T-helper 2 cell treated with Interferon-gamma antibody and Interleukin-4, amounts not matched to agents 100 ng/mL and 5 ng/mL, for 36 hours (primary cell): ENCODE results near the gene HLA-B. TPM values are rescaled to one million over a fixed set of nuclear protein-coding genes. Genes with fewer than 3 reads are reported as not detected.

ENCODE experiments used
- intact Hi-C: fragments of 100-400 bp; cut with micrococcal nuclease; formaldehyde crosslinking; loops from one replicate; pipeline ENCODE4 v1.15.1; 2023
- total RNA-seq: library from RNA; stranded (reverse); gene quantifications from 2 replicates; pipeline ENCODE4 v1.2.3, GENCODE V29; 2022

HLA-B gene
- total RNA-seq, 1 donor from 2014 or later = 4,049 TPM

- intact Hi-C loops = no loop called here
Observed at GRCh38 chr6:31354158-31354863, 2.7 kb downstream of the HLA-B start.

- intact Hi-C loops = no loop called here
Observed at GRCh38 chr6:31353384-31353945, 3.5 kb downstream of the HLA-B start.

- intact Hi-C loops = no loop called here
Observed at GRCh38 chr6:31352683-31353383, 4.1 kb downstream of the HLA-B start.

GRCh38 chr6:31352310-31352682, 4.7 kb downstream of the HLA-B start:
- intact Hi-C loops = no loop called here

GRCh38 chr6:31351401-31352309, 5.3 kb downstream of the HLA-B start:
- intact Hi-C loops = loop anchor here (2.0 kb wide), 1 partner anchor 79 kb away; the partner anchor contains the start of gene HLA-C

GRCh38 chr6:31351033-31351380, 6.0 kb downstream of the HLA-B start:
- intact Hi-C loops = loop anchor here (2.0 kb wide), 1 partner anchor 78 kb away; the partner anchor contains the start of gene HLA-C

- intact Hi-C loops = loop anchor here (2.0 kb wide), 1 partner anchor 78 kb away; the partner anchor contains the start of gene HLA-C
Observed at GRCh38 chr6:31350196-31351032, 6.6 kb downstream of the HLA-B start.

GRCh38 chr6:31349301-31349700, 7.7 kb downstream of the HLA-B start:
- intact Hi-C loops = no loop called here

- intact Hi-C loops = no loop called here
Observed at GRCh38 chr6:31345026-31345730, 11.8 kb downstream of the HLA-B start.

GRCh38 chr6:31340228-31340627, 16.8 kb downstream of the HLA-B start:
- intact Hi-C loops = no loop called here

- intact Hi-C loops = no loop called here
Observed at GRCh38 chr6:31339210-31339609, 17.8 kb downstream of the HLA-B start.

GRCh38 chr6:31336896-31337496, 20.0 kb downstream of the HLA-B start:
- intact Hi-C loops = no loop called here

GRCh38 chr6:31332637-31333602, 24.1 kb downstream of the HLA-B start:
- intact Hi-C loops = no loop called here

GRCh38 chr6:31328355-31328960, 28.5 kb downstream of the HLA-B start:
- intact Hi-C loops = no loop called here

- intact Hi-C loops = no loop called here
Observed at GRCh38 chr6:31321820-31322219, 35.2 kb downstream of the HLA-B start.

GRCh38 chr6:31321005-31321707, 35.8 kb downstream of the HLA-B start:
- intact Hi-C loops = no loop called here

GRCh38 chr6:31317036-31317435, 39.9 kb downstream of the HLA-B start:
- intact Hi-C loops = no loop called here
